SK-N-SH (cell line): Measurements from ENCODE around the gene SDC3. TPM values are rescaled to one million over a fixed set of nuclear protein-coding genes. Genes with fewer than 3 reads are reported as not detected.

Experiments used
- CTCF ChIA-PET: fragments of 300-600, 350-600 bp; formaldehyde crosslinking; extraction: SDS; loops from one replicate; lab custom pipeline; 2021; lab: Yijun Ruan, JAX
- POLR2A ChIA-PET: fragments of 350-600 bp; sonication (Branson Sonifier 250); formaldehyde crosslinking; extraction: SDS; loops from one replicate; lab custom pipeline; 2020; ENCODE audit warnings: antibody characterized with exemption, inconsistent platforms; lab: Yijun Ruan, JAX
- DNase-seq: peaks from one replicate; pipeline ENCODE4 v3.0.0; 2012
- H2AFZ ChIP-seq: fragments of 200-600 bp; sonication (generic); 2 replicates; pipeline ENCODE4 v1.8.1; 2016; ENCODE audit warnings: antibody characterized with exemption, mild to moderate bottlenecking, low read depth
- H3F3A ChIP-seq: fragments of 200-600 bp; sonication (generic); replicated peaks from 2 replicates; pipeline ENCODE3; 2016; ENCODE audit warnings: antibody characterized with exemption, mild to moderate bottlenecking; ENCODE audit not compliant: insufficient read depth
- H3K27ac ChIP-seq, 2 experiments: fragments of 200-500 bp in 1 of 2; fragments of 200-600 bp in 1 of 2; sonication (Bioruptor generic) in 1 of 2; sonication (generic), shearing (Covaris generic) in 1 of 2; 2 replicates each; pipeline versions ENCODE4 v1.5.1 to v1.6.1; 2014 to 2016; ENCODE audit warnings: low read depth in 2 of 2, inconsistent platforms in 1 of 2, low read length in 1 of 2, mild to moderate bottlenecking in 1 of 2, mixed read lengths in 1 of 2
- H3K27me3 ChIP-seq: fragments of 200-600 bp; sonication (generic), shearing (Covaris generic); 2 replicates; pipeline ENCODE4 v1.6.1; 2016; ENCODE audit warnings: mixed run types; ENCODE audit not compliant: insufficient read depth
- H3K36me3 ChIP-seq, 2 experiments: fragments of 200-500 bp in 1 of 2; fragments of 200-600 bp in 1 of 2; sonication (Bioruptor generic) in 1 of 2; sonication (generic) in 1 of 2; replicated peaks in 1 of 2; 2 replicates each; pipeline versions ENCODE3 to v1.5.1; 2014 to 2016; ENCODE audit warnings: low read length in 1 of 2, mild to moderate bottlenecking in 1 of 2; ENCODE audit not compliant: insufficient read depth in 2 of 2, control insufficient read depth in 1 of 2
- H3K4me1 ChIP-seq, 2 experiments: fragments of 200-500 bp in 1 of 2; fragments of 200-600 bp in 1 of 2; sonication (Bioruptor generic) in 1 of 2; sonication (generic), shearing (Covaris generic) in 1 of 2; 2 replicates each; pipeline versions ENCODE4 v1.5.1 to v1.6.1; 2014 to 2016; ENCODE audit warnings: low read depth in 1 of 2, low read length in 1 of 2, mixed run types in 1 of 2; ENCODE audit not compliant: insufficient read depth in 2 of 2, control insufficient read depth in 1 of 2
- H3K4me2 ChIP-seq: fragments of 200-600 bp; sonication (generic), shearing (Covaris generic); 2 replicates; pipeline ENCODE4 v1.6.1; 2017; ENCODE audit warnings: mixed run types
- H3K4me3 ChIP-seq, 2 experiments: fragments of 200-500 bp in 1 of 2; fragments of 200-600 bp in 1 of 2; sonication (Bioruptor generic) in 1 of 2; sonication (generic), shearing (Covaris generic) in 1 of 2; 2 replicates each; pipeline versions ENCODE4 v1.5.1 to v1.8.1; 2014 to 2016; ENCODE audit warnings: low read depth in 2 of 2, inconsistent platforms in 1 of 2, low read length in 1 of 2, mild to moderate bottlenecking in 1 of 2, mixed read lengths in 1 of 2, moderate library complexity in 1 of 2
- H3K79me2 ChIP-seq: fragments of 200-600 bp; sonication (generic); 2 replicates; pipeline ENCODE4 v1.8.1; 2017; ENCODE audit warnings: mild to moderate bottlenecking; ENCODE audit not compliant: insufficient read depth
- H3K9ac ChIP-seq: fragments of 200-600 bp; sonication (generic); 2 replicates; pipeline ENCODE4 v1.6.1; 2017; ENCODE audit warnings: mixed run types
- H3K9me2 ChIP-seq: fragments of 200-600 bp; sonication (generic); 2 replicates; pipeline ENCODE4 v1.6.1; 2017; ENCODE audit warnings: mixed run types
- H3K9me3 ChIP-seq: fragments of 200-600 bp; sonication (generic); 2 replicates; pipeline ENCODE4 v1.6.1; 2017; ENCODE audit warnings: mixed run types, mild to moderate bottlenecking, moderate library complexity
- H4K20me1 ChIP-seq: fragments of 200-600 bp; sonication (generic); 2 replicates; pipeline ENCODE4 v1.6.1; 2017; ENCODE audit warnings: mild to moderate bottlenecking, mixed run types; ENCODE audit not compliant: insufficient read depth
- EP300 ChIP-seq, 2 experiments: IDR thresholded peaks; 2 replicates each; pipeline versions ENCODE4 v1.4.0 to v1.6.1; 2012; ENCODE audit warnings: borderline replicate concordance in 1 of 2, low read depth in 1 of 2, low read length in 1 of 2
- EZH2phosphoT487 ChIP-seq: fragments of 200-600 bp; sonication (generic); IDR thresholded peaks from 2 replicates; pipeline ENCODE4 v1.6.1; 2017; ENCODE audit warnings: low read depth, mixed run types, mild to moderate bottlenecking, antibody characterized with exemption, moderate library complexity, borderline replicate concordance
- FOXJ3 ChIP-seq: sonication (generic); formaldehyde crosslinking; IDR thresholded peaks from 2 replicates; pipeline ENCODE4 v1.5.1; 2020; ENCODE audit warnings: mild to moderate bottlenecking, missing genetic modification reagents
- FOXM1 ChIP-seq: IDR thresholded peaks from 2 replicates; pipeline ENCODE4 v1.4.0; 2012; ENCODE audit warnings: low read depth, mild to moderate bottlenecking
- GATA2 ChIP-seq: sonication (generic); formaldehyde crosslinking; IDR thresholded peaks from 2 replicates; pipeline ENCODE4 v1.5.0; 2020; ENCODE audit warnings: mild to moderate bottlenecking, missing genetic modification reagents
- JUND ChIP-seq: IDR thresholded peaks from 2 replicates; pipeline ENCODE4 v1.4.0; 2012
- MEF2A ChIP-seq: IDR thresholded peaks from 2 replicates; pipeline ENCODE4 v1.4.0; 2012; ENCODE audit warnings: low read depth, borderline replicate concordance
- NFIC ChIP-seq: IDR thresholded peaks from 2 replicates; pipeline ENCODE4 v1.4.0; 2012; ENCODE audit warnings: borderline replicate concordance
- POLR2AphosphoS5 ChIP-seq: IDR thresholded peaks from 2 replicates; pipeline ENCODE4 v1.6.1; 2012; ENCODE audit warnings: low read depth, low read length
- RAD21 ChIP-seq: IDR thresholded peaks from 2 replicates; pipeline ENCODE4 v1.6.1; 2012; ENCODE audit warnings: mild to moderate bottlenecking, low read length
- RCOR1 ChIP-seq: fragments of 150-350 bp; IDR thresholded peaks from 2 replicates; pipeline ENCODE4 v1.6.1; 2017; ENCODE audit warnings: antibody characterized with exemption, low read length
- RFX5 ChIP-seq: IDR thresholded peaks from 2 replicates; pipeline ENCODE4 v1.6.1; 2012; ENCODE audit warnings: mild to moderate bottlenecking, improper control_type of control experiment, low read length
- RXRA ChIP-seq: IDR thresholded peaks from 2 replicates; pipeline ENCODE4 v1.4.0; 2012; ENCODE audit warnings: low read depth, mild to moderate bottlenecking, borderline replicate concordance
- SIN3A ChIP-seq: IDR thresholded peaks from 2 replicates; pipeline ENCODE4 v1.6.1; 2012; ENCODE audit warnings: low read depth, mild to moderate bottlenecking, low read length, moderate library complexity, borderline replicate concordance
- SMC3 ChIP-seq: IDR thresholded peaks from 2 replicates; pipeline ENCODE4 v1.6.1; 2012; ENCODE audit warnings: low read depth, low read length, improper control_type of control experiment
- TAF1 ChIP-seq: IDR thresholded peaks from 2 replicates; pipeline ENCODE4 v1.6.1; 2012; ENCODE audit warnings: low read depth, mild to moderate bottlenecking, low read length, moderate library complexity, borderline replicate concordance
- TCF12 ChIP-seq: IDR thresholded peaks from 2 replicates; pipeline ENCODE4 v1.4.0; 2012
- USF1 ChIP-seq: IDR thresholded peaks from 2 replicates; pipeline ENCODE4 v1.4.0; 2012; ENCODE audit warnings: low read depth, borderline replicate concordance
- YY1 ChIP-seq: IDR thresholded peaks from 2 replicates; pipeline ENCODE4 v1.4.0; 2012; ENCODE audit warnings: low read depth, mild to moderate bottlenecking
- WGBS: methylation state at CpG from one replicate; pipeline ENCODE4 v1.1.6; 2017; ENCODE audit warnings: low lambda C conversion rate; 5-methylcytosine and 5-hydroxymethylcytosine counted together
- polyA plus RNA-seq, 3 experiments: library from polyadenylated mRNA; depleted of rRNA; stranded (reverse); fragments of >200 nt; gene quantifications; 2 replicates each; pipeline ENCODE4 v1.2.3, GENCODE V29; 2012
- TF ChIP-seq, protein P1 (sequence below): IDR thresholded peaks from 2 replicates; pipeline ENCODE4 v1.6.1; 2012; ENCODE audit warnings: mild to moderate bottlenecking, low read depth, low read length, moderate library complexity
- TF ChIP-seq, protein P2 (sequence below): fragments of 150-350 bp; IDR thresholded peaks from 2 replicates; pipeline ENCODE4 v1.6.1; 2017; ENCODE audit warnings: antibody characterized with exemption, low read length, low read depth, borderline replicate concordance
- TF ChIP-seq, protein P3 (sequence below): IDR thresholded peaks from 2 replicates; pipeline ENCODE4 v1.4.0; 2012; ENCODE audit warnings: low read depth, borderline replicate concordance

Gene SDC3
- polyA plus RNA-seq, 1 of the 3 experiments (the other 2 are of a cell fraction): 18.8 TPM

DNA sequence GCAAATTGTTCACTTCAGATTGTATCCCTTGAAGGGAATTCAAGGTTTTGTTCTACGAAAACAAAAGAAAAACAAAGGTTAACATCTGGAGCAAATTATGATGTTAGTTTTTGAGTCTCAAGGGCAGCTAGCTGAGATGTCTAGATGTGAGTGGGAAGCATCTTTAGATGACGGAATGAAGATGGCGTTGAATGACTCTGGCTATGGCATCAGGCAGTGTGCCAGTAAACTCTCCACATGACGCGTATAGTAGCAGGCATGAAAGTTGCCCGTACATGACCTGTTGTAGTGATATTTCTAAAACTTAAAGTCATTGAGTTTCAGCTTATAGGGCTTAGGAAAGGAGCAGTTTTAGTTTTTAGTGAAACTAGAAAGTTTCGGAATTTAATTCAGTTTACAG lies 12.3 kb upstream of the SDC3 start (continued):
- TF ChIP-seq, protein P1, sequence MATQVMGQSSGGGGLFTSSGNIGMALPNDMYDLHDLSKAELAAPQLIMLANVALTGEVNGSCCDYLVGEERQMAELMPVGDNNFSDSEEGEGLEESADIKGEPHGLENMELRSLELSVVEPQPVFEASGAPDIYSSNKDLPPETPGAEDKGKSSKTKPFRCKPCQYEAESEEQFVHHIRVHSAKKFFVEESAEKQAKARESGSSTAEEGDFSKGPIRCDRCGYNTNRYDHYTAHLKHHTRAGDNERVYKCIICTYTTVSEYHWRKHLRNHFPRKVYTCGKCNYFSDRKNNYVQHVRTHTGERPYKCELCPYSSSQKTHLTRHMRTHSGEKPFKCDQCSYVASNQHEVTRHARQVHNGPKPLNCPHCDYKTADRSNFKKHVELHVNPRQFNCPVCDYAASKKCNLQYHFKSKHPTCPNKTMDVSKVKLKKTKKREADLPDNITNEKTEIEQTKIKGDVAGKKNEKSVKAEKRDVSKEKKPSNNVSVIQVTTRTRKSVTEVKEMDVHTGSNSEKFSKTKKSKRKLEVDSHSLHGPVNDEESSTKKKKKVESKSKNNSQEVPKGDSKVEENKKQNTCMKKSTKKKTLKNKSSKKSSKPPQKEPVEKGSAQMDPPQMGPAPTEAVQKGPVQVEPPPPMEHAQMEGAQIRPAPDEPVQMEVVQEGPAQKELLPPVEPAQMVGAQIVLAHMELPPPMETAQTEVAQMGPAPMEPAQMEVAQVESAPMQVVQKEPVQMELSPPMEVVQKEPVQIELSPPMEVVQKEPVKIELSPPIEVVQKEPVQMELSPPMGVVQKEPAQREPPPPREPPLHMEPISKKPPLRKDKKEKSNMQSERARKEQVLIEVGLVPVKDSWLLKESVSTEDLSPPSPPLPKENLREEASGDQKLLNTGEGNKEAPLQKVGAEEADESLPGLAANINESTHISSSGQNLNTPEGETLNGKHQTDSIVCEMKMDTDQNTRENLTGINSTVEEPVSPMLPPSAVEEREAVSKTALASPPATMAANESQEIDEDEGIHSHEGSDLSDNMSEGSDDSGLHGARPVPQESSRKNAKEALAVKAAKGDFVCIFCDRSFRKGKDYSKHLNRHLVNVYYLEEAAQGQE: no peak
- no peak for TF ChIP-seq SMC3
- no peak for TF ChIP-seq RXRA

- Histone ChIP-seq H3K36me3 (no peaks in the 10 kb centered on the region), H3K4me1 (peaks cover 6 to 12% of the 10 kb centered on the region in 2 experiments; a peak in 3 of 4 replicates), H3K27me3 (no peaks in the 10 kb centered on the region), H3F3A (no peaks in the 10 kb centered on the region), H3K9ac (no peak overlapping the region), H3K9me2 (no peaks in the 10 kb centered on the region), H4K20me1 (no peaks in the 10 kb centered on the region), H3K4me3 (no peak overlapping the region), H3K9me3 (no peaks in the 10 kb centered on the region), H2AFZ (no peak overlapping the region), H3K79me2 (no peaks in the 10 kb centered on the region), H3K4me2 (no peak overlapping the region), H3K27ac (no peak overlapping the region; a peak in 2 of 4 replicates)
- ChIA-PET POLR2A (no interaction called here), CTCF (interaction anchor here (0.9 to 47.0 kb wide), 7 partner anchors 8 to 200 kb away, joined by 4 to 1422 read pairs (median 21); no protein-coding TSS in a partner anchor)
- 75% methylated on average over 10 of the region's 10 CpGs for WGBS
- DNase-seq: no peak
- TF ChIP-seq FOXJ3 (CRISPR knock-in tag) (no peak), USF1 (no peak), FOXM1 (no peak), EZH2phosphoT487 (no peak), RCOR1 (peak; percentile 34; the same call in 1 of the 2 replicates), RXRA (no peak), JUND (no peak), POLR2AphosphoS5 (no peak), YY1 (no peak), RAD21 (no peak), TAF1 (no peak), NFIC (peak; percentile 37; the same call in 1 of the 2 replicates), EP300 (IDR thresholded peaks at IDR 0.05; ENCODE audit: borderline replicate concordance in 1 of 2, low read depth in 1 of 2, low read length in 1 of 2) (0 out of 4 replicates have a peak, but pooled peaks of 1 of the 2 experiments have one; percentile 17), SIN3A (no peak), MEF2A (no peak), RFX5 (no peak), TCF12 (peak; percentile 23; the same call in 1 of the 2 replicates), GATA2 (peak; percentile 87)
- TF ChIP-seq, protein P2, sequence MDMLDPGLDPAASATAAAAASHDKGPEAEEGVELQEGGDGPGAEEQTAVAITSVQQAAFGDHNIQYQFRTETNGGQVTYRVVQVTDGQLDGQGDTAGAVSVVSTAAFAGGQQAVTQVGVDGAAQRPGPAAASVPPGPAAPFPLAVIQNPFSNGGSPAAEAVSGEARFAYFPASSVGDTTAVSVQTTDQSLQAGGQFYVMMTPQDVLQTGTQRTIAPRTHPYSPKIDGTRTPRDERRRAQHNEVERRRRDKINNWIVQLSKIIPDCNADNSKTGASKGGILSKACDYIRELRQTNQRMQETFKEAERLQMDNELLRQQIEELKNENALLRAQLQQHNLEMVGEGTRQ: no peak
- TF ChIP-seq, protein P3, sequence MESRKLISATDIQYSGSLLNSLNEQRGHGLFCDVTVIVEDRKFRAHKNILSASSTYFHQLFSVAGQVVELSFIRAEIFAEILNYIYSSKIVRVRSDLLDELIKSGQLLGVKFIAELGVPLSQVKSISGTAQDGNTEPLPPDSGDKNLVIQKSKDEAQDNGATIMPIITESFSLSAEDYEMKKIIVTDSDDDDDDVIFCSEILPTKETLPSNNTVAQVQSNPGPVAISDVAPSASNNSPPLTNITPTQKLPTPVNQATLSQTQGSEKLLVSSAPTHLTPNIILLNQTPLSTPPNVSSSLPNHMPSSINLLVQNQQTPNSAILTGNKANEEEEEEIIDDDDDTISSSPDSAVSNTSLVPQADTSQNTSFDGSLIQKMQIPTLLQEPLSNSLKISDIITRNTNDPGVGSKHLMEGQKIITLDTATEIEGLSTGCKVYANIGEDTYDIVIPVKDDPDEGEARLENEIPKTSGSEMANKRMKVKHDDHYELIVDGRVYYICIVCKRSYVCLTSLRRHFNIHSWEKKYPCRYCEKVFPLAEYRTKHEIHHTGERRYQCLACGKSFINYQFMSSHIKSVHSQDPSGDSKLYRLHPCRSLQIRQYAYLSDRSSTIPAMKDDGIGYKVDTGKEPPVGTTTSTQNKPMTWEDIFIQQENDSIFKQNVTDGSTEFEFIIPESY: no peak
Observed at GRCh38 chr1:30919025-30919881, 10.7 kb upstream of the SDC3 start.
